IPS-20b (cell line): ENCODE measurements around the gene UBA7.

Experiments used
- H3K27ac ChIP-seq: one replicate; pipeline ENCODE4 v1.5.1; 2013; ENCODE audit warnings: low read length
- H3K27me3 ChIP-seq: 2 replicates; pipeline ENCODE4 v1.6.1; 2013; ENCODE audit warnings: mild to moderate bottlenecking, low read length, inconsistent platforms; ENCODE audit not compliant: insufficient read depth
- H3K36me3 ChIP-seq: 2 replicates; pipeline ENCODE4 v1.6.1; 2013; ENCODE audit warnings: low read depth, mild to moderate bottlenecking, inconsistent platforms, low read length, moderate library complexity; ENCODE audit not compliant: insufficient read depth
- H3K4me1 ChIP-seq: 2 replicates; pipeline ENCODE4 v1.6.1; 2013; ENCODE audit warnings: mild to moderate bottlenecking, control low read depth, inconsistent platforms, low read length, moderate library complexity; ENCODE audit not compliant: insufficient read depth
- H3K4me3 ChIP-seq: 2 replicates; pipeline ENCODE4 v1.5.1; 2013; ENCODE audit warnings: mild to moderate bottlenecking, low read length, inconsistent platforms
- H3K9ac ChIP-seq: 2 replicates; pipeline ENCODE4 v1.6.1; 2013; ENCODE audit warnings: low read depth, mild to moderate bottlenecking, inconsistent platforms, low read length, moderate library complexity
- H3K9me3 ChIP-seq: 2 replicates; pipeline ENCODE4 v1.6.1; 2013; ENCODE audit warnings: mild to moderate bottlenecking, low read depth, low read length, inconsistent platforms; ENCODE audit not compliant: insufficient read depth

Gene UBA7, protein sequence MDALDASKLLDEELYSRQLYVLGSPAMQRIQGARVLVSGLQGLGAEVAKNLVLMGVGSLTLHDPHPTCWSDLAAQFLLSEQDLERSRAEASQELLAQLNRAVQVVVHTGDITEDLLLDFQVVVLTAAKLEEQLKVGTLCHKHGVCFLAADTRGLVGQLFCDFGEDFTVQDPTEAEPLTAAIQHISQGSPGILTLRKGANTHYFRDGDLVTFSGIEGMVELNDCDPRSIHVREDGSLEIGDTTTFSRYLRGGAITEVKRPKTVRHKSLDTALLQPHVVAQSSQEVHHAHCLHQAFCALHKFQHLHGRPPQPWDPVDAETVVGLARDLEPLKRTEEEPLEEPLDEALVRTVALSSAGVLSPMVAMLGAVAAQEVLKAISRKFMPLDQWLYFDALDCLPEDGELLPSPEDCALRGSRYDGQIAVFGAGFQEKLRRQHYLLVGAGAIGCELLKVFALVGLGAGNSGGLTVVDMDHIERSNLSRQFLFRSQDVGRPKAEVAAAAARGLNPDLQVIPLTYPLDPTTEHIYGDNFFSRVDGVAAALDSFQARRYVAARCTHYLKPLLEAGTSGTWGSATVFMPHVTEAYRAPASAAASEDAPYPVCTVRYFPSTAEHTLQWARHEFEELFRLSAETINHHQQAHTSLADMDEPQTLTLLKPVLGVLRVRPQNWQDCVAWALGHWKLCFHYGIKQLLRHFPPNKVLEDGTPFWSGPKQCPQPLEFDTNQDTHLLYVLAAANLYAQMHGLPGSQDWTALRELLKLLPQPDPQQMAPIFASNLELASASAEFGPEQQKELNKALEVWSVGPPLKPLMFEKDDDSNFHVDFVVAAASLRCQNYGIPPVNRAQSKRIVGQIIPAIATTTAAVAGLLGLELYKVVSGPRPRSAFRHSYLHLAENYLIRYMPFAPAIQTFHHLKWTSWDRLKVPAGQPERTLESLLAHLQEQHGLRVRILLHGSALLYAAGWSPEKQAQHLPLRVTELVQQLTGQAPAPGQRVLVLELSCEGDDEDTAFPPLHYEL

DNA sequence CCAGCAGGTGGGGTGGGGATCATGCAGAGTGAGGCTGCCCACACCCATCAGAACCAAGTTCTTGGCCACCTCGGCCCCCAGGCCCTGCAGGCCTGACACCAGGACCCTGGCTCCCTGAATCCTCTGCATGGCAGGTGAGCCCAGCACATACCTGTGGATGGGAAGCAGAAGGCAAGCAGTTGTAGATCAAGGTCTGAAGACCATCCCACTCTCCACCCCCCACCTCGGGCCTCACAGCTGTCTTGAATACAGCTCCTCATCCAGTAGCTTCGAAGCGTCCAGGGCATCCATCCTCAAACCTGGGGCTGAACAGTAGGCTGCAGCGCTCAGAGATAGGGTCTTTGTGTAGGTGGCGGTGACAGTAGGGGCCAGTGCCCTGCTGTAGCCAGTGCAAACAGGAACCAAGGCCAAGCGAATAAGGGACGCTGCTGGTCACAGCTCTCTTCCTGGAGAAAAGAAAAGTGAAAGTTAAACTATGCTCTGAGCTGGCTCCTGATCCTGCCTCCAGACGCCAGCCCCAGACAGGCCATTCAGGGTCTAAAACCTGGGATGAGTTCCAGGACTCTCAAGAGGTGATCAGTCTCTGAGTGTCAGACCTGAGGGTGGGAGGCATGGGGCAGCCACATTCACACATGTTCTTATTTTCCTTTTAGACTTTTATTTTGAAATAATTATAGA lies at the start of gene UBA7:
Gene UBA7 (minus strand): TSS at position 457 of the 678 bp plus-strand sequence. CDS start 166 bp downstream, at position 291.
- H3K9me3 ChIP-seq, result no peaks in the 10 kb centered on the region
- H3K27me3 ChIP-seq, result no peaks in the 10 kb centered on the region; the same call in 1 of the 2 replicates
- no peak within 1 kb of the TSS for H3K27ac ChIP-seq
- H3K4me1 ChIP-seq, result no peaks in the 10 kb centered on the region
- no peaks in the 10 kb centered on the region for H3K36me3 ChIP-seq
- no peak within 1 kb of the TSS for H3K9ac ChIP-seq
- no peak within 1 kb of the TSS for H3K4me3 ChIP-seq

GRCh38 chr3:49859576-49860305 lies 46.0 kb upstream of the UBA7 start:
- Histone ChIP-seq H3K4me3 (no peak overlapping the region), H3K36me3 (peaks cover 30% of the 10 kb centered on the region), H3K9ac (no peak overlapping the region), H3K27me3 (no peaks in the 10 kb centered on the region), H3K4me1 (peaks cover 9% of the 10 kb centered on the region), H3K9me3 (no peaks in the 10 kb centered on the region), H3K27ac (no peak overlapping the region)

- Histone ChIP-seq H3K9ac (peak within 1 kb of the TSS; percentile 90), H3K9me3 (no peaks in the 10 kb centered on the region), H3K4me1 (peaks cover 4% of the 10 kb centered on the region), H3K4me3 (peak within 1 kb of the TSS; percentile 98), H3K27me3 (no peaks in the 10 kb centered on the region), H3K36me3 (peaks cover 29% of the 10 kb centered on the region), H3K27ac (peak within 1 kb of the TSS; percentile 0)
These were observed 42.6 kb upstream of the UBA7 start, which contains the start of gene TRAIP for GRCh38 chr3:49856181-49857005. TSS of gene TRAIP (minus strand) at chr3:49856564. CDS start at chr3:49856453, 111 bp downstream.

GRCh38 chr3:49855662-49856061 lies 41.9 kb upstream of the UBA7 start:
- Histone ChIP-seq H3K36me3 (peaks cover 23% of the 10 kb centered on the region), H3K4me1 (peaks cover 4% of the 10 kb centered on the region), H3K4me3 (peak overlapping the region; percentile 98), H3K9me3 (no peaks in the 10 kb centered on the region), H3K27me3 (no peaks in the 10 kb centered on the region), H3K27ac (no peak overlapping the region), H3K9ac (peak overlapping the region; percentile 90)

DNA sequence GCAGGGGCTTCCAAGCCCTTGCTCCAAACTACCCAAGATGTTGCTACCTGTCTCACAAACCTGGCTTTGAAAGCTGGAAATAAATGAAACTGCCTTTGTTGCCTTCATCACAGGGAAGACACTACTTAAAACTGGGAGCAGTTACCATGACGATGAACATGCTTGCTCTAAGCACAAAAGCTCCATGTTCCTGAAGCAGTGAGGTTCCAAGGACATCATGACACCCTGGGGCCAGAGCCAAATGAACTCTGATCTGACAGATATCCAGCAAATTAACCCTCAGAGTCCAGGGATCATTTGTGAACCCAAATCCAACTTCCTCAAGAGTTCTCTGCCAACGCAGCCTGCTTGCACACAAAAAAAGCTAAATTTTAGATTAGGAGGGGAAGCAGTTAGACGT lies 31.9 kb upstream of the UBA7 start:
- Histone ChIP-seq H3K9me3 (no peaks in the 10 kb centered on the region), H3K27ac (no peak overlapping the region), H3K36me3 (peaks cover 66% of the 10 kb centered on the region), H3K9ac (no peak overlapping the region), H3K4me3 (no peak overlapping the region), H3K4me1 (no peaks in the 10 kb centered on the region), H3K27me3 (no peaks in the 10 kb centered on the region)

DNA sequence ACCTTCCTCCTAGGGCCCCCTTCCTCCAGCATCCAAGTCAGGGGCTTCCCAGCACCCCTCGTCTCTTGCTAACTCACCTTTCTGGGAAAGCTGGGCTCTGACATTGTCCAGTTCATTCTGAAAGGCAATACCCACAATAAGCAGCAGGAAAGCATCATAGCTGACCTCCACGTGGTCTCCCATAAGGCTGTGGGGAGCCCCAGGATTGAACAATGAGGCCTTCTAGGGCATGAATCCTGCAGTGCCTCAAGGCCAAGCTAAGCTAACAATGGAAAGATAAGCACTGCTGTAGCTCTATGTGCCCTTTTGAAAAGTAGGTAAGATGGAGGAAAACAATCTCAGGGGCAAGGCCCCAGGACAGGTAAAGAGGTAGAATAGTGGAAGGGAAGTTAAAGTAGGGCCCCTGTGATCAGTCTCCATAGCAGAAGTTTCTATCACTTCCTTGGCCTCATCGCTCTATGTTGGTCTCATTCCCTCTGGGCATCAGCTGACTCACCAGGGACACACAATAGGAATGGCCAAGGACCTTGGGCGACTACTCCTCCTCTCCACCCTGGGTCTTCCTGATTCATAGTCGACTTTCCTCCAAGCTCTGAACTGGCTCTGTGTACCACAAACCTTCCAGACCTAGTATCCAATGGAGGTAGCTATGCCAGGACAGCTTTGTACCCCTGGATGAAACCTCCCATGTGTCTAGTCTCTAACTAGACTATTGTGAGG lies 30.9 kb upstream of the UBA7 start:
- Histone ChIP-seq H3K4me1 (no peaks in the 10 kb centered on the region), H3K27me3 (no peaks in the 10 kb centered on the region), H3K36me3 (peaks cover 70% of the 10 kb centered on the region), H3K9ac (no peak overlapping the region), H3K4me3 (no peak overlapping the region), H3K9me3 (no peaks in the 10 kb centered on the region), H3K27ac (no peak overlapping the region)

DNA sequence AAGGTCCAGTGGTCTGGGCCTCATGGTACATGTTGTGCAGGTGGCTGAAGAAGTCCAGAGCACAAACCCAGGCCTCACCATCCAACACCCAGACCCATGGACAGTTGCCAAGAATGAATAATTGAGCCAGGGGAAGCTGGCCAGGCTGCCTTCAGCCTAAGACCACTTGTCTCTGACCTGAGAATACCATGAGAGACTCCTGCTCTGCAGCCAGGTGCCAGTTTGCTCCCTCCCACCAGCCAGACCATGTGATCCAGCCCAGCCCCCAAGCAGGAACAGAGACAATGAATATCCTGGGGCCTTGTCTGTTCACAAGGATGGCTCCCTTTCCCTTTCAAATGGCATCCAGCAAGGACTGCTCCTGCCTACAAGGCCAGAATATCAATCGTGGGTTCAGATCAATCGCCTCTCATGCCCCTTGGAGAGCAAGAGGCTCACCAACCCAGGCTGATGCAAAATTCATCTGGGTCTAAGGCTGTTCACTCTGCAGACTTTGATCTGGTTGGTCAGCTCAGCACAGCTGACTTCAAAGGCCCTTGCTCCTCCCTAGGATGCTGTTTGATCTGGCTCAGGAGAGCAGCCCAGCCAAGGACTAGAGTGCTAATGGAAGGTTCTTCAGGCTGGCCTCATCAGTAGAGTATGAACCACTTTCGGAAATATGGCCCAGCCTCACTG lies 29.2 kb upstream of the UBA7 start:
- Histone ChIP-seq H3K27me3 (no peaks in the 10 kb centered on the region), H3K9me3 (no peaks in the 10 kb centered on the region), H3K4me1 (no peaks in the 10 kb centered on the region), H3K4me3 (no peak overlapping the region), H3K36me3 (peaks cover 77% of the 10 kb centered on the region), H3K9ac (no peak overlapping the region), H3K27ac (no peak overlapping the region)

- Histone ChIP-seq H3K36me3 (peaks cover 80% of the 10 kb centered on the region), H3K27me3 (no peaks in the 10 kb centered on the region), H3K9me3 (no peaks in the 10 kb centered on the region), H3K27ac (no peak overlapping the region), H3K4me1 (no peaks in the 10 kb centered on the region), H3K9ac (no peak overlapping the region), H3K4me3 (no peak overlapping the region)
These were observed 28.1 kb upstream of the UBA7 start for GRCh38 chr3:49841806-49842205.

- peaks cover 82% of the 10 kb centered on the region for H3K36me3 ChIP-seq
- no peaks in the 10 kb centered on the region for H3K4me1 ChIP-seq
- no peak overlapping the region for H3K9ac ChIP-seq
- no peak overlapping the region for H3K4me3 ChIP-seq
- H3K9me3 ChIP-seq, result no peaks in the 10 kb centered on the region
- no peaks in the 10 kb centered on the region for H3K27me3 ChIP-seq
- no peak overlapping the region for H3K27ac ChIP-seq
These were observed 27.5 kb upstream of the UBA7 start for GRCh38 chr3:49841126-49841696.
